Superior temporal gyrus (tissue), 1 donor: ENCODE measurements around the gene TM4SF5.
A peak's percentile ranks its signal among the peaks of the same experiment; 100 is the strongest.

ENCODE experiments used
- DNase-seq: peaks from one replicate; pipeline ENCODE4 v3.0.0-alpha.2; 2016; ENCODE audit errors: extremely low spot score

TM4SF5 gene

GRCh38 chr17:4747847-4748246 lies 23.8 kb upstream of the TM4SF5 start:
- no peak for DNase-seq

- DNase-seq: no peak
Observed at GRCh38 chr17:4748686-4749085, 23.0 kb upstream of the TM4SF5 start.

DNA sequence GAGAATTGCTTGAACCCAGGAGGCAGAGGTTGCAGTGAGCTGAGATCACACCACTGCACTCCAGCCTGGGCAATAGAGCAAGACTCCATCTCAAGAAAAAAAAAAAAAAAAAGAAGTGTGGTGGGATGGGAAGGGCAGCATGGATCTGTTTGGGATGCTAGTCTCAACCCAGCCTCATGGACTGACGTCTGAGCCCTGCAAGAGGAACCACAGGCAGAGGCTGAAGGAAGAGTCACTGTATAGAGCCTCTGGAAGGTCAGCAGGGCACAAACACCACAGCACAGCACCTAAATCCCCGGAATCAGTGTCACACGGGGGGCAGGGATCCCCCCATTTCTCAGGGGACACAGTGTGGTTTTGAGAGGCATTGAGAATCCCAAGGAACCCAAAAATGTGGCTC lies 21.1 kb upstream of the TM4SF5 start:
- no peak for DNase-seq

DNA sequence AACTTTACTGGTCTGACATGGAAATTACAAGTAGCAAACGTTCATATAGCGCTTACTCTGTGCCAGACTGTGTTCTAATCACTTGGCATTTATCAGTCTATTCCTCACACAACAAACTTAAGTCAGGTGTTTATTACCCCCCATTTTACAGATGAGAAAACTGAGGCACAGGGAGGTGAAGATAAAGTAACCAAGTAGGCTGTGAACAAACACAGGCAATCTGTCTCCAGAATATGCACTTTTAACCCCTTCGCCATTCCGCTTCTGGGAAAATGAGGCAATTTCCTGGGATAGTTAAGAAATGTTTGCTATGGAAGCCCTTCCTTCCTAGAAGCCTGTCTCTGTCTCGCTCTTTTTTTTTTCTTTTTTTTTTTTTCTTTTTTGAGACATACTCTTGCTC lies 19.8 kb upstream of the TM4SF5 start:
- DNase-seq: no peak

DNA sequence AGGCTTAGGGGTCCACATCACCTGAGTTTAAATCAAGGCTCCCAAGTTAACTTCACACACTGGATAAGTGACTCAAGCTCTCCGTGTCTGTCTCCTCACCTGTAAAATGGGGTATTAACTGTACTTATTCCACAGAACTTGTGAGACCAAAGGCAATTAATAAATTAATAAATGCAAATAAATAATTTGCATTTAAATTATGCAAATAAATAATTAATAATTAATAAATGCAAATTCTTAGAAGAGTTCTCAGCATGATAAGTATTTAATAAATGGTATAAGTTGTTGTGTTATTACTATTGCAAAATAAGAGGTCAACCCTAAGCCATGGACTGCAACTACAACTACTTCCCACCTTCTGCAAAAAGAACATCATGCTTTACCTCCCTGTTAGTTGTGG lies 18.3 kb upstream of the TM4SF5 start:
- DNase-seq: no peak

GRCh38 chr17:4759776-4760236 lies 11.9 kb upstream of the TM4SF5 start:
- no peak for DNase-seq

- no peak for DNase-seq
Observed at GRCh38 chr17:4764595-4764994, 7.1 kb upstream of the TM4SF5 start.

DNA sequence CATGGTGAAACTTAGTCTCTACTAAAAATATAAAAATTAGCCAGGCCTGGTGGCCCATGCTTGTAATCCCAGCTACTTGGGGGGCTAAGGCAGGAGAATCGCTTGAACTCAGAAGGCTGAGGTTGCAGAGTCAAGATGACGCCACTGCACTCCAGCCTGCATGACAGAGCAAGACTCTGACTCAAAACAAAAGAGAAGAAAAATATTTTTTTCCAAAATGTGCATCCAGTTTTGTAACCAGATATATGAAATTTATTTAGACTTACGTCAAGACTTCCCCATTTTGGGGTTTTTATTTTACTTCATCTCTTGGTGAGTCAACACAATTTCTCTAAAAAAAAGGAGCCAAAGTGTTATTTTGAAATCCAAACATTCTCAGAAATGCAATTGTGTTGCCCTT lies 5.5 kb upstream of the TM4SF5 start:
- DNase-seq: no peak

DNA sequence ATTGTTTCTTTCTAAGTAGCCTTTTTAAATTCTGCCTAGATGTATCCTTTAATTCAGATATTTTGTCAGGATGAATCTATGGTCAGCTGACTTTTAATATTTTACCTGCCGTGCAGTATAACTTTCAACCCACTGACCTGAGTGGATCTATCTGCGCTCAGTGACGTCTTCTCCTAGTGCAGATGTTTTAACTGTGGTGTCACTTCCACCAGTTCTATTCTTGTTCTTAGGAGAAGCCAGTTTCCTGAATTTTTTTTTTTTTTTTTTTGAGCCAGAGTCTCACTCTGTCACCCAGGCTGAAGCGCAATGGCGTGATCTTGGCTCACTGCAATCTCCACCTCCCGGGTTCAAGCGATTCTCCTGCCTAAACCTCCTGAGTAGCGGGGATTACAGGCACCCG lies 5.0 kb upstream of the TM4SF5 start:
- DNase-seq: no peak

GRCh38 chr17:4768298-4768697 lies 3.4 kb upstream of the TM4SF5 start:
- DNase-seq: no peak

GRCh38 chr17:4769628-4770027 lies 2.1 kb upstream of the TM4SF5 start:
- no peak for DNase-seq

GRCh38 chr17:4772235-4772613 lies 538 bp downstream of the TM4SF5 start:
- no peak for DNase-seq

DNA sequence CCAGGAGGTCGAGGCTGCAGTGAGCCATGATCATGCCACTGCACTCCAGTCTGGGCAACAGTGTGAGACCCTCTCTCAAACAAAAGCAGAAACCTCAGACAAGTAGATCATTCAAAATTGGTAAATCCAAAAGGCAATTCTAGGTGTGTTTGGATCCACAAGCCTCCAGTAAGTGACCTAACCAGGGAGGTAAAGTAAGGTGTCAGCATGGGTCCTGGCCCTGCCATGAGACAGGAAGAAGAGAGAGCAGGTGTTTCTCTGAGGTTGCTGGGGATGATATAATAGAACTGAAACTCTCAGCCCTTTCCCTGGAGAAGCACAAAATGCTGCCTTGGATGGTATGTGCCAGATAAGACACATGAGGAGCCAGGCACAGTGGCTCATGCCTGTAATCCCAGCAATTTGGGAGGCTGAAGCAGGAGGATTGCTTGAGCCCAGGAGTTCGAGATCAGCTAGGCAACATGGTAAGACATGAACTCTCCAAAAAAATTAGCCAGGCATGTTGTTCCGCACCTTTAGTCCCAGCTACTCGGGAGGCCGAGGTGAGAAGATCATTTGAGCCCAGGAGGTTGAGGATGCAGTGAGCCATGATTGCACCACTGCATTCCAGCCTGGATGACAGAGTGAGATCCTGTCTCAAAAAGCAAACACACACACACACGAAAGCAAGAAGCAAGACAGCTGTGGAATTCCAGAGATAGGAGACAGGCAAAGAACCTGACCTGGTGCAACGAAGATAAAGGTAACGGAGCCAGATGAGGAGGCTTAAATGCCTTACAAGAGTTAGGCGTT lies 6.5 kb downstream of the TM4SF5 start:
- DNase-seq: no peak

- no peak for DNase-seq
Observed at GRCh38 chr17:4780325-4780955, 8.8 kb downstream of the TM4SF5 start.

- DNase-seq: no peak
Observed at GRCh38 chr17:4782652-4783051, 11.0 kb downstream of the TM4SF5 start.

GRCh38 chr17:4785311-4786105 lies 13.8 kb downstream of the TM4SF5 start:
- DNase-seq: no peak

- DNase-seq: no peak
Observed at GRCh38 chr17:4786106-4786511, 14.4 kb downstream of the TM4SF5 start, which contains the start of gene VMO1. VMO1 (minus strand) TSS chr17:4786364; CDS start chr17:4786352, 12 bp downstream.

- DNase-seq: peak; percentile 37
Observed at GRCh38 chr17:4786516-4786915, 14.8 kb downstream of the TM4SF5 start.

DNA sequence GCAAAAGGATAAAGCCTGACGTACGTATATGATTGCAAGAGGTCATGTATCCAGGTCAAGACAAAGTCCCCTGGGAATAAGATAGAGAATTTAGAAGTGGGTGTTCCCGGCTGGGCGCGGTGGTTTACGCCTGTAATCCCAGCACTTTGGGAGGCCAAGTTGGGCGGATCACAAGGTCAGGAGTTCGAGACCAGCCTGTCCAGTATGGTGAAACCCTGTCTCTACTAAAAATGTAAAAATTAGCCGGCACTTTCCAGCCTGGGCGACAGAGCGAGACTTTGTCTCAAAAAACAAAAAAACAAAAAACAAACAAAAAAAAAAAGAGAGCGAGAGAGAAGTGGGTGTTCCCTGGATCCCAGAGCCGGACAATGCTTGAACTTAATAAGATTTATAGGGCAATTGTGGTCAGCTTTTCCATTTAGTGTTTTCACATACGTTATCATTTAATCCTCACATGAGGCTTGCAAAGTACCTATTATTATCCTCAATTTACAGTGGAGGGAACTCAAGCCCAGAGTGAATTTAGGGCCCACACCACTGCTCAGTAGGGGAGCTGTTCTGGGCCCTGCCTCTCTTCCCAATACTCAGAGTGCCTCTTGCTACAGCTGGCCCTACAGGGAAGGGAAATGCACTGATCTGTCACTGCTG lies 16.6 kb downstream of the TM4SF5 start:
- DNase-seq: no peak

- no peak for DNase-seq
Observed at GRCh38 chr17:4788807-4789700, 17.4 kb downstream of the TM4SF5 start, which contains the start of gene GLTPD2. GLTPD2 (plus strand) TSS chr17:4788964; CDS start chr17:4789012, 48 bp downstream.

DNA sequence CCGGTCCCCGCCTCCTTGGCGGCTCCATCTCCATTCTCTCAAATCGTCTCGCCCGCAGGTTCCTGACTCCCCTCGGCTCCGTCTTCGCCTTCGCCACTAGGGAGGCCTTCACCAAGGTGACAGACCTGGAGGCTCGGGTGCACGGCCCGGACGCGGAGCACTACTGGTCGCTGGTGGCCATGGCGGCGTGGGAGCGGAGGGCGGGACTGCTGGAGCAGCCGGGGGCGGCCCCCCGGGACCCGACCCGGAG lies 17.9 kb downstream of the TM4SF5 start:
- peak; percentile 29 for DNase-seq
